Measurements from ENCODE around the gene PPP1CC.
"Not testable (repeated sequence)": the region's sequence is repeated elsewhere in the genome, so short reads cannot be mapped to it uniquely, and the experiment has no call there.

Gene PPP1CC

DNA sequence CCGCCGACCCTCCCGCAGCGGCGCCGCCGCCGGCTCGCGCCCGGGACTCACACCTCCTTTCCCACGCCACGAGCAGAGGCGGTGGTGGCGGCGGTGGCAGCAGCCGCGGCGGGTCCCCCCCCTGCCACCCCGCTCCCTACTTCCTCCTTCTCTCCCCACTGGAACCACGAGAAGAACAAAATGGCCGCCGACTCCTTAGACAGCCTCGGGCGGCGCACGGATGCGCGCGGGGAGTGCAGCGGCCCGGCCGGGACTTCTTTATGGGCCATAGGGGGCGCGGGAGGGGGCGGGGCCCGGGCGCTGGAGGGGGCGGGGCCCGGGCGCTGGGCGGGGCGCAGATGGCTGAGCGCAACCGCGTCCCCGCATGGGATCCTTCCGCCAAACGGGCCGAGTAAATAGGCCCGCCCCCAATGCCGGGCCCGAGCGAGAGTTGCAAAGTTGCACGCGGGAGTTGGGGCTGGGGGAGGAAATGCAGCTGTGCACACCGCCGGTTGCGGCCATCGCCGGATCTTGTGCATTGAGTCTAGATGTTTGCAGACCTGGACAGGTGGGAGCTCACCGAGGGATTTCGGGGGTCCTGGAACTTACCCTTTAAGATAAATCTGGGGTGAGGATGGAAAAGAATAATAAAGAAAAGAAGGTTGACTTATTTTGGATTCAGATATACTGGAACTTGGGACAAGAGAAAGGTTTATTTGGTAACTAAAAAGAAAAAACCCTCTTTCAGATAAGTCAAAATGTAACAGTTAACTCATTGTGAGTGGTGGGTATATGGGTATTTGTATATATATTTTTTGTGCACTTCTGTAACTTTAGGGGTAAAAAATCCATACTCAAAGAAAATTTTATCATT lies at the start of gene PPP1CC:
TSS of gene PPP1CC (minus strand) at position 174 of the 853 bp plus-strand sequence. CDS start 184 bp downstream, outside the sequence.
- DNase-seq: peak; percentile 99
- in situ Hi-C loops (cut with HindIII; ENCODE audit: low pct_ligation_motif_present, low pct_unique_long_range_greater_than_20kb, low sequenced_read_pairs): no loop called here

DNA sequence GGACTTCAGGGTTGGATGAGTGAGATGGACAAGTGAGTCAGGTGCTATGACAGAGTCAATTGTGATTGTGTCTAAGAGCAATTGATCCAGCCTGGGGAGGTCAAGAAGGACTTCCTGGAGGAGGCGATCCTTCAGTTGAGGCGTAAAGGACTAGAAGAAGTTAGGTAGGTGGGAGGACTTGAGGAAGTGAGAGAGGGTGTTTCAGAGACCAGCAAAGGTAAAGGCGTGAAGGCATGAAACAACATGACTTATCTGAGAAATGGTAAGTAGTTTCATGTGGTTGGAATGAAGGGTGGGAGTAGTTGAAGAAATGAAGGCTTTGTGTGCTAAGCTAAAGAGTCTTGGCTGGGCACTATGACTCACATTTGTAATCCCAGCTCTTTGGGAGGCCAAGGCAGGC lies 48.9 kb upstream of the PPP1CC start:
- in situ Hi-C loops (cut with HindIII; ENCODE audit: low pct_ligation_motif_present, low pct_unique_long_range_greater_than_20kb, low sequenced_read_pairs): no loop called here
- no peak for DNase-seq

DNA sequence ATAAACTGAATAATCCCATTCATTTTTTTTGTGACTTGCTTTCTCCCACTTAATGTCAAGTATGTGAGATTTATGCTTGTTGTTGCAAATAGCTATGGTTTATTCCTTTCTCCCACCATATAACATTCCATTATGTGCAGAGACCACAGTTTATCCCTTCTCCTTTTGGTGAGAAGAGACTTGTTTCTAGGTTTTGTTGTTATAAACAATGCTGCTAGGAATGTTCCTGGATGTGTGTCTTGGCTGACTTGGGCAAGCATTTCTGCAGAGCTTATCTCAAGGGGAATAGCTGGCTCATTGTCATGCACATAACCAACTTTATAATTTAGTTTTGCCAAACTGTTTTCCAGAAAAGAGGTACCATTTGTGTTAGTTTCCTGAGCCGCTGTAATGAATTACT lies 47.6 kb upstream of the PPP1CC start:
- in situ Hi-C loops (cut with HindIII; ENCODE audit: low pct_ligation_motif_present, low pct_unique_long_range_greater_than_20kb, low sequenced_read_pairs): no loop called here
- DNase-seq: no peak

DNA sequence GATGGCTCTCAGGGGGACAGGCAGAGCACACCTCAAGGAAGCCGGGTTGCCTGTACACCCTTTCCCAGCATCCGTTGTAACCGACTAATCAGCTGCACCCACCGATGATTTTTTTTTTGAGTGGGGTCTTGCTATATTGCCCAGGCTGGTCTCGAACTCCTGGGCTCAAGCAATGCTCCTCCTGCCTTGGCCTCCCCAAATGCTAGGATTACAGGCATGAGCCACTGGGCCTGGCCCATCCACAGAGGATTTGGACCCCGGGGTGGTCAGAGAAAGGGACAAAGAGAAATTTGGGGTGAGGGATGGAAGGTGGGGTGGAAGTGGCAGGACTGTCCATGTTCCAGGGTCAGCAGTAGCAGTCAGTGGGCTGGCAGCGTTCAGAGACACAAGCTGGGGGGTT lies 43.3 kb upstream of the PPP1CC start:
- in situ Hi-C loops (cut with HindIII; ENCODE audit: low pct_ligation_motif_present, low pct_unique_long_range_greater_than_20kb, low sequenced_read_pairs): no loop called here
- DNase-seq: no peak

DNA sequence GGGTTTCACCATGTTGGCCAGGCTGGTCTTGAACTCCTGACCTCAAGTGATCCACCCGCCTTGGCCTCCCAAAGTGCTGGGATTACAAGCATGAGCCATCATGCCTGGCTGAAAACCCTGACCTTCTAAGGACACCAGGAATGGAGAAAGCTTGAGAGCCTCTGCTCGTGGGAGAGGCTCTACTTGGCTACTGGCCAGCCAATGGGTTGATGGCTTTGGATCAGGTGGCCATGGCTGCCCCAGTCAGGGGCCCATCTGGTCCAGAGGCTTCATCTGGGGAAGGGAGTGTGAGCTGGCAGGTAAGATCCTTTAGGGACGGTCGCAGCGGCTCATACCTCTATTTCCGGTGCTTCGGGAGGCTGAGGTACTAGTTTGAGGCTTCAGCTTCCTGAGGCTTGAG lies 42.5 kb upstream of the PPP1CC start:
- DNase-seq: no peak
- in situ Hi-C loops (cut with HindIII; ENCODE audit: low pct_ligation_motif_present, low pct_unique_long_range_greater_than_20kb, low sequenced_read_pairs): no loop called here

DNA sequence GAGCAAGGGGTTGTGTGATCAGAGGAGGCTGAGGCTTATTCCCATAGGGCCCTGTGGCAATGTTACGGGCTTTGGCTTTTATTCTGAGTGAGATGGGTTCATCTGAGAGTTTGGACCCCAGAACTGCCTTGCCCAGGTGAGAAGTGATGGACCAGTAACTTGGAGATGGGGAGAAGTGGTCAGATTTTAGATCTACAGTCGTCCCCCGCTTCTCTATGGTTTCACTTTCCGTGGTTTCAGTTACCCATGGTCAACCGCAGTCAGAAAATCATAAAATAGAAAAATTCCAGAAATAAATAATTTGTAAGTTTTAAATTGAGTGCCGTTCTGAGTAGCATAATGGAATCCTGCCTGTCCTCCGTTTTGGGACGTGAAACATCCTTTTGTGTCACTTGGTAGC lies 40.2 kb upstream of the PPP1CC start:
- in situ Hi-C loops (cut with HindIII; ENCODE audit: low pct_ligation_motif_present, low pct_unique_long_range_greater_than_20kb, low sequenced_read_pairs): no loop called here
- no peak for DNase-seq

DNA sequence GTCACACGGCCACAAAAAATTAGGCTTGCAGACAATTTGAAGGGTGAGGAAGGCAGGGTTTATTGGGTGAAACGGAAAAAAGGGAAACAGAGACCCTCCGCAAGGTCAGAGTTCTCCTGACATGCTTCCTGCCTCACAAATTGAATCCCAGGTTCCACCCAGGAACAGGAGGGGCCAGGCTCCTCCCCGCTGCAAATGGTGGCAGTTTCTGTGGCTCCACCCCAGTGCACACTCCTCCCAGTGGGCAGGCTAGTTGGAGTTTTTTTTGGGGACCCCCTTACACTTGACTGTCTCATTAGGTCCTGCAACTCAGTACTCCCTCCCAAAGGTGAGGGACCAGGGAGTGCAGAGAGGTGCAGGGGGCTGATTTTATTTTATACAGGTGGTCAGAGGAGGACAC lies 39.4 kb upstream of the PPP1CC start:
- DNase-seq: no peak
- in situ Hi-C loops (cut with HindIII; ENCODE audit: low pct_ligation_motif_present, low pct_unique_long_range_greater_than_20kb, low sequenced_read_pairs): no loop called here

DNA sequence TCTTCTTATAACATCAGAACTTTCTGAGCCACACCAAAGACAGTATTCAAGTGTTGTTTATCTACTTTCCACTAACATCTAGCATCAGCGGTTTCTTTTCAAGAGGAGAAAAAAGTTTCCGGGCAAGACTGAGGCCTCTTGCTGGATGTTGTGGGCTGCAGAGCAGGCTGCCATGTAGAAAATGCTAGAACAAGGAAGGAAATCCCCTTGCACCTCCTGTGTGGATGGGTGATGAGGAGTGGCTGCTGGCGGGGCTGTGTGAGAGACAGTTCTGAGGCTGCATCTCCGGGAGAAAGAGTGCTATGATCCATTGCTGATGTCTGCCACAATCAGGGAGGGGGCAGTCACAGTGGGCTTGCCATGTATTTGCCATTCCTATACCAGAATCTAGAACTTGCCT lies 37.8 kb upstream of the PPP1CC start:
- no peak for DNase-seq
- in situ Hi-C loops (cut with HindIII; ENCODE audit: low pct_ligation_motif_present, low pct_unique_long_range_greater_than_20kb, low sequenced_read_pairs): no loop called here

DNA sequence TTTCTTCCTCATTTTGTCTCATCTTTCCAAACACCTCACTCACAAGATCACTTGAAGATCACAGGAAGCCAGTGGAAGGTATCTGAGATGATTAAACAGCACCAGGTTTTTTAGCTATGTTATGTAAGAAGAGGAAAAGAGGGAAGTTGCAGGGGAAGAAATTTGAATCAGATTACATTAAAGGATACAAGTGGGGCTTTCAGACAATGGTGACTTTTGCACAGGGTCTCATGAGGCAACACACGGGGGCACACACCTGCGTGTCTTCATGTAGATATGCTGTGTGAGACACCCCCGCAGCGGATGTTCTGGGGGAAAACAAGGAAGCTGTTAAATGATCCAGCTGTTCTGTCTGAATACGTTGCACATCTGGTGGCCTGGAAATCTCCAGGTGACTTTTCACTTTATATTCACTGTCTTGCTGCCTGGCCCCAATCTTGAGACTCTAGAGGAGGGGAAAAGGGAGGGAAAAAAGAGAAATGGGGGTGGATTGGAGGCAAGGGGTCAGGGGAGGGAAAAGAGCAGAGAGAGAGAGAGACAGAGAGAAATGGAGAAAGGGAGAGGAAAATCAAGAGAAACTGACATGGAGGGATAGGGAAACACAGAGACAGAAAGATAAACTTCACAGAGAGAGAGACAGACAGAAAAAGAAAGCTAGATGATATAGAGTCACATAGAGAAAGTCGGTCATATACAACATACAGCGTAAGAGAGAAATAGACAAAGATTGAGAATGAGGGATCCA lies 36.3 kb upstream of the PPP1CC start:
- DNase-seq: no peak
- in situ Hi-C loops (cut with HindIII; ENCODE audit: low pct_ligation_motif_present, low pct_unique_long_range_greater_than_20kb, low sequenced_read_pairs): no loop called here

DNA sequence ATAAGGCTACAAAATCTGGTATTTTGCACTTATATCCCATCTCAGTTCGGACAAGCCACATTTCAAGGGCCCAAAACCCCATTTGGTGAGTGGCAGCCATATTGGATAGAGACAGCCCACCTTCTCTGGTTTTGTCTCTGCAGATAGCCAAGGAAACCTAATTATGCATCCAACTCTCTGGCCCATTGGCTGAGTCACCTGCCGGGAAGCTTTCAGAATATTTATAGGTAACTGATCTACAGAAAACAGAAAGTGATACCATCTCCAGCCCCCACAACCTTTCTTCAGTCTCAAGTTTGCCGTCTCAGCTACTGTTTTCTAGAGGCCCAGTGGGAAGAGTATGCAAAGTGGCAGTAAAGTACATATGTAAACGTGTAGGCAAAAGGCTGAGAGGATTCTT lies 33.7 kb upstream of the PPP1CC start:
- in situ Hi-C loops (cut with HindIII; ENCODE audit: low pct_ligation_motif_present, low pct_unique_long_range_greater_than_20kb, low sequenced_read_pairs): no loop called here
- DNase-seq: peak; percentile 68

DNA sequence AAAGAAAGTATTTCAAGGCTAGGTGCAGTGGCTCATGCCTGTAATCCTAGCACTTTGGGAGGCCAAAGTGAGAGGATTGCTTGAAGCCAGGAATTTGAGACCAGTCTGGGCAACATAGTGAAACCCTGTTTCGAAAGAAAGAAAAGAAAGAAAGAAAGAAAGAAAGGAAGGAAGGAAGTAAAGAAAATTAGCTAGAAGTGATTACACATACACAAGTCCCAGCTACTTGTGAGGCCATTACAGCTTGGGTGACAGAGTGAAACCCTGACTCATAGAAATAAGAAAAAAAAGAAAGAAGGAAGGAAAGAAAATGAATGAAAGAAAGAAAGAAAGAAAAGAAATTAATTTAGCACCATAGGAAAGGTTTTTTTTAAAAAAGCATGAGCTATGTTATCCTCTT lies 33.3 kb upstream of the PPP1CC start:
- in situ Hi-C loops (cut with HindIII; ENCODE audit: low pct_ligation_motif_present, low pct_unique_long_range_greater_than_20kb, low sequenced_read_pairs): no loop called here
- no peak for DNase-seq

DNA sequence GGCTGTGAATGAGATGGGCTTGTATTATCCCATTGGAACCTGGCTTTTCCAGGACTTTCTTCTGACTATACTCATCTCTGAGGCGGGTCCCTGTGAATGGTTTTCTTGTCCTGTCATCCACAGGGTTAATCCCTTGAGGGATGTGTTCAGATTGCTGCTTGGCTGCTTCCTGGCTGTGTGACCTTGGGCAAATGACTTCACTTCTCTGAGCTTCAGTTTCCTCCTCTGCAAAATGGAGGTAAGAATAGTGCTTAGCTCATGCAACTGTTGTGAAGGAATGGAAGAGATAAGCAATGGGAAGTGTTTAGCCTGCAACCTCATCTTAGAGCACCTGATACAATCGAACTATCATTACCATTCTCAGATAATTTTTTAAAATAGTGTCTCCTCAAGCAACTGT lies 32.1 kb upstream of the PPP1CC start:
- no peak for DNase-seq
- in situ Hi-C loops (cut with HindIII; ENCODE audit: low pct_ligation_motif_present, low pct_unique_long_range_greater_than_20kb, low sequenced_read_pairs): no loop called here

DNA sequence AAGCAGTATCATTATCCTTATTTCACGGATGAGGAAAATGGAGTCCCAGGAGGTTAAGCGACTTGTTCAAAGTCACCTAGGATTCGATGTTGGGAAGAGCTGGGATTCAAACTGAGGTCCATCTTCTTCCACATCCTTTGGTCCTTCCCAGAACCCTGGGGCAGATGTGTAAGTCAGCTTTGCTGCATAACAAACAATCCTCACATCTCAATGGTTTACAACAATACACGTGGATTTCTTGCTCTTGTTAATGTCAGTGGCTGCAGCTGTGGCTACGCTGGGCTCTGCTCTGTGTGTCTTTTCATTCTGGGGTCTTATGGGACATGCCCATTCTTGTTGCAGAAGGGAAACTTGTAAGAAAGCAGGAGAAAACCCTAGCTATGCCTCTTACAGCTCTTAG lies 26.3 kb upstream of the PPP1CC start:
- in situ Hi-C loops (cut with HindIII; ENCODE audit: low pct_ligation_motif_present, low pct_unique_long_range_greater_than_20kb, low sequenced_read_pairs): no loop called here
- DNase-seq: no peak

DNA sequence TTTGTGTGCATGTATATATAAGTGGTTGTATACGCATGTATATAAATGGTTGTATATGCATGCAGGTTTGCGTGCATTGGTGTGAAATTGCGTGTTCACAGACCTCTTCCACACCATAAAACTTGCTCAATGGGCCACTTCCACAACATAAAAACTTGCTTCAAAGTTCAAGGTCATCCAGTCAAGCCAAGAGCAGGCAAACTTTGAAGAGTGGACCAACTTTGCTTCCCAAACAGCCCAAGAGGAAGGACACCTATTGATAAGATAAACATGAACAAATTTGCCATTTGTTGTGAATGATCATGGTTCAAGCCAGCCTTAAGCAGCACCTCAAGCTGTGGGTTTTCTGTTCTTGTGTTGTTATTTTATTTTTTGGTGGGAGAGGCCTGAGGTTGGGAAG lies 25.2 kb upstream of the PPP1CC start:
- no peak for DNase-seq
- in situ Hi-C loops (cut with HindIII; ENCODE audit: low pct_ligation_motif_present, low pct_unique_long_range_greater_than_20kb, low sequenced_read_pairs): no loop called here

DNA sequence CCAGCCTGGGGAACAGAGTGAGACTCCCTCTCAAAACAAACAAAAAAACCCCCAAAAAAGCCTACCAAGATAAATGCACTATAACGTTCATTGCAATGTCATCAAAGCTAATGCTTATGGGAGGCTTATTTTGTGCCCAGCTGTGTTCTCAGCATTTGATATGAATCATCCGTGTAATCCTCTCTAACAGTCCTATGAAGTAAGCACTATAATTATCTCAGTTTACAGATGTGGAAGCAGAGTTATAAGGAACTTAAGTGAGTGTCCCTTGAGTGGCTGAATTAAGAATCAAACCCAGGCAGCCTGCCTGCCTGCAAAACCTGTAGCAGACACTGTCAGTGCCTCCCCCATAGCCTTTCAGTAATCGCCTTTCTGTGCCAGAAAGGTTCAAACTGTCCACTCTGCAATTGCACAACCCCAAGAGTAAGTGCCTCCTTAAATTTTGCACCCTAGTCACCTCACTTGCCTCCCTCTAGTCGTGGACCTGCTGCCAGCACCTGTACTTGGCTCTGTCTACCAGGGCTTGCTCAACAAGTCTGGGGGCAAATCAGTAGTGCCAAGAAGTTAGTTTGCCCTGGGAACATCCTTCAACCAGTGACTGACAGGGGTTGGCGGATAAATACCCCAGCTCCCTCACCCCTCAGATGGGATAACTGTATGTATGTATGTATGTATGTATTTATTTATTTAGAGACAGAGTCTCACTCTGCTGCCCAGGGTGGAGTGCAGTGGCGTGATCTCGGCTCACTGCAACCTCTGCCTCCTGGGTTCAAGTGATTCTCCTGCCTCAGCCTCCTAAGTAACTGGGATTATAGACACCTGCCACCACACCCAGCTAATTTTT lies 23.8 kb upstream of the PPP1CC start:
- in situ Hi-C loops (cut with HindIII; ENCODE audit: low pct_ligation_motif_present, low pct_unique_long_range_greater_than_20kb, low sequenced_read_pairs): no loop called here
- no peak for DNase-seq

DNA sequence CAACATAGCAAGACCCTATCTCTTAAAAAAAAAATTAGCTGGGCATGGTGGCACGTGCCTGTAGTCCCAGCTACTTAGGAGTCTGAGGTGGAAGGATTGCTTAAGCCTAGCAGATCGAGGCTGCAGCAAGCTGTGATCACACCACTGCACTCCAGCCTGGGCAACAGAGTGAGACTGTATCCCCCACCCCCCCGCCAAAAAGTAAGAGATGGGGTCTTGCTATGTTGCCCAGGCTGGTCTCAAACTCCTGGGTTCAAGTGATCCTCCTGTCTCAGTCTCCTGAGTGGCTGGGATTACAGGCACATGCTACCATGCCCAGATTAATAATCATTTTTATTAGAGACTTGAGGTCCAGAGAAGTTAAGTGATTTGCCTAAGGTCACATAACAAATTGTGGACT lies 22.9 kb upstream of the PPP1CC start:
- in situ Hi-C loops (cut with HindIII; ENCODE audit: low pct_ligation_motif_present, low pct_unique_long_range_greater_than_20kb, low sequenced_read_pairs); DNase-seq: not testable (repeated sequence)

DNA sequence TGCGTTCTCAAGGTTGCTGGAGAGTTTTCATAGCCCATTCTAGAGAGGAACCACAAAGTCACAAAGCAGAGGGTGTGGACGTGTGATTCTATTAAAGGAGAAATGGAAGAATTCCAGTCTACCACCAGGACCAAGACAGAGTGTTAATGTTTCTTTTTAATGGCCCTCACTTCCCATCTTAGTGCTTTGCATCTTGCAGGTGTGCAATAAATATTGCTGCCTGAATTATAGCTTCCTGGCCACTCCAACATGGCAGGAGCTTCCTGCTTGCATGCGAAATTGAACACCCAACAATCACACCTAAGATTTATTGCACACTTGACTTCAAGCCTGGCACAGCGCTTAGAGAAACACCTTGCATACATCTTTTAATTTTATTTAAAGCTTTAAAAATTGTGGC lies 22.4 kb upstream of the PPP1CC start:
- in situ Hi-C loops (cut with HindIII; ENCODE audit: low pct_ligation_motif_present, low pct_unique_long_range_greater_than_20kb, low sequenced_read_pairs): no loop called here

DNA sequence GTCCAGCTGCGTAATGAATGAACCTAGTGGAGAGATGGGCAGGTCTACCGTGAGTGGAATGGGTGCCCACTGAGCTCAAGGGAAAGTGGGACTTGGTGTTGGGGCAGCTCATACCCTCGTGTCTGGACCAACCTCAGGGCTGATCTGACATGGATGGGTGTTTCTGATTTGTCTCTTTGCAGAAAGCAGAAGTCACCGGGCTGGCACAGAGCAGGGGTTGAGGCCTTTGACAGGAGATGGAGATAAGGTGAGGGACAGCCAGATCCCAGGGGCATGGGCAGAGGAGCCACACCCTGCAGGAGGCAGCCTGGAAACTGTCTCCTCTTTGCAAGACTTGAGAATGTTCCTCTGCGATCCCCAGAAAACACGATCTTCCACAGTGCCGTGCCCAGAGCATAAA lies 20.9 kb upstream of the PPP1CC start:
- in situ Hi-C loops (cut with HindIII; ENCODE audit: low pct_ligation_motif_present, low pct_unique_long_range_greater_than_20kb, low sequenced_read_pairs): no loop called here
- no peak for DNase-seq

More for the DNA sequence above, 22.4 kb upstream of the PPP1CC start:
- DNase-seq: no peak

DNA sequence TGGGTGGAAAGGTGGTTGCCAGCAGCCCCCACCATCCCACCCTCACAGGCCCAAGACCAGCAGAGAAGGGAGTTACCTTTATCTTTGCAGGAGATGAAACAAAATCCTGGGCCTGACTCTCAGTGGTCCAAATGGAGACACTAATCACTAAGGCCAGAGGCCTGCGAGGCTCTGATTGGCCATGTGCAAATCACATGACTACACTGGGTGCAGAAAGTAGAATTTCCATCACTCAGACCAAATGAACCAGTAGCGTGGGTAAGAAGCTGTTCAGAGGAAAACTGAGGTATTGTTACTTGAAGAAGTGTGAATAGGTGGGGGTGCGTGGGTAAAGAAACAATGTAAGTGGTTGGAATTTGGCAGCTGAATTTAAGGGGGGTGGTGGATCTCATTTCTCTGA lies 20.2 kb upstream of the PPP1CC start:
- DNase-seq: no peak
- in situ Hi-C loops (cut with HindIII; ENCODE audit: low pct_ligation_motif_present, low pct_unique_long_range_greater_than_20kb, low sequenced_read_pairs): no loop called here

Measured in ACHN (cell line).